GM19455 (cell line): Measurements from ENCODE around the gene PACRG.
"Not testable (repeated sequence)": the region's sequence is repeated elsewhere in the genome, so short reads cannot be mapped to it uniquely, and the experiment has no call there.

Experiments used
- ATAC-seq: cut with Tn5 transposase; IDR thresholded peaks from one replicate; pipeline ENCODE4 v1.9.1; 2021; ENCODE audit not compliant: unreplicated experiment

PACRG gene

DNA sequence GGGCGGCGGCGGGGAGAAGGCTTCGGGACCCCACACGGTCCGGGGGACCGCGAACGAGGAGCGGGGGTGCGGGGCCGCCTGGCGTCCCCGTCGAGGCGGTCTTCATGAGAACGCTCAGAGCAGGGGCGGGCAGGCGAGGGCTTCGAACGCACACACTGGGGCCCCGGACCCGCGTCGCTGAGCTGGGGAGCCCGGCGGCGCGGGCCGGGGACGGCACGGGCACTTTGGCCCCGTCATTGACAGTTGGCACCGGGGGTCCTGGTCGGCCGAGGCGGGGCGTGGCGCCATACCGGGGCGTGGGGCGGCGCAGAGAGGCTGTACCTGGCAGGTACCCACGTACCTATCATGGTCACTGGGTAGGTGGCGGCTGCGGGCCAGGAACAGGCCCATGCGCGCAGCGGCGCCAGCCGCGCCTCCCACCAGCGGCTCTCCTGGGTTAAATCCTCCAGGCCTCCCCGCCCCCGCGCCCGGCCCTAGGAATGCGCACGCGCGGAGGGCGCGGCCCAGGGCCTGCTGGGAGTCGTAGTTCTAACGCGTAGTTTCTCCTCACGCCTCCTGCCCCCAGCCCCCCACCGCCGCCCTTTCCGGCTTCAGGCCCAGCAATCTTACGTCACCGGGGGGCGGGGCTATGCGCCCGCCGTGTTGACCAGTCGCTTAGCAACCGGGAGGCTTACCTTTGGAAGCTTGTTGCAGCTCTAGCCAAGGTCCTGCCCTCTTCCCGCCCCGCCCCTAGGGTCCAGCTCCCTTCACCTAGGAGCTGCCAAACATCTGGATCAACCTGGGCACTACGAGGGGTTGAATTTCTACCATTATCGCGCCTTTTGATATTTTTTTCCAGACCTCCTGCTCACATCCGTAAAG lies at the start of gene PACRG, which contains the start of gene PRKN:
Gene PACRG (plus strand): TSS at position 653 of the 861 bp plus-strand sequence.
Gene PRKN (minus strand): TSS at position 445 of the 861 bp plus-strand sequence.
- peak; percentile 98 for ATAC-seq

DNA sequence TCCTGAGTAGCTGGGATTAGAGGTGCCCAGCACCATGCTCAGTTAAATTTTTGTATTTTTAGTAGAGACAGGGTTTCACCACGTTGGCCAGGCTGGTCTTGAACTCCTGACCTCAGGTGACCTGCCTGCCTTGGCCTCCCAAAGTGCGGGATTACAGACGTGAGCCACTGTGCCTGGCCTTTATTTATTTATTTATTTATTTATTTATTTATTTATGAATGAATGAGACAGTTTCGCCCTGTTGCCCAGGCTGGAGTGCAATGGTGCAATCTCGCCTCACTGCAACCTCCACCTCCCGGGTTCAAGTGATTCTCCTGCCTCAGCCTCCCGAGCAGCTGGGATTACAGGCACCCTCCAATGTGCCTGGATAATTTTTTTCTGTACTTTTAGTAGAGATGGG lies 48.9 kb upstream of the PACRG start:
- ATAC-seq: not testable (repeated sequence)

- no peak for ATAC-seq
Measured at GRCh38 chr6:162679681-162680080, 48.1 kb upstream of the PACRG start.

- ATAC-seq: no peak
Measured at GRCh38 chr6:162680367-162680766, 47.4 kb upstream of the PACRG start.

DNA sequence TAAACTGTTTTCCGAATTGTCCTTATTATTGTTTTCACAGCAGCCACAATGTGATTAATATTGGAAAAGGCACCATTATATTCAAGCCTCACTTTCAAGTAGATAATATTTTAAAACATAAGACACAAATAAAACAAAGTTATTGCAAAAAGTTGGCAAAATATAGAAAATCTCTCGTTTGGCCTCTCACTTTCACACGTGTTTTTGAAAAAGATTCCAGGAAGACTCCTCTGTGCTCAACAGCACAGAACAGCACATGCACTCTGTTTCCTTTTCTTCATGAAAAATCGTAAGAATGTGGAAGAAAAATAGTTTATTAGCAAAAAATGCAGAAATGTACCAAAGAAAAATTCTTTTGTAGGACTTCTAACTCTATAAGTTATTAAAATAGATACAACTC lies 46.9 kb upstream of the PACRG start:
- no peak for ATAC-seq

- no peak for ATAC-seq
Measured at GRCh38 chr6:162681447-162681846, 46.3 kb upstream of the PACRG start.

DNA sequence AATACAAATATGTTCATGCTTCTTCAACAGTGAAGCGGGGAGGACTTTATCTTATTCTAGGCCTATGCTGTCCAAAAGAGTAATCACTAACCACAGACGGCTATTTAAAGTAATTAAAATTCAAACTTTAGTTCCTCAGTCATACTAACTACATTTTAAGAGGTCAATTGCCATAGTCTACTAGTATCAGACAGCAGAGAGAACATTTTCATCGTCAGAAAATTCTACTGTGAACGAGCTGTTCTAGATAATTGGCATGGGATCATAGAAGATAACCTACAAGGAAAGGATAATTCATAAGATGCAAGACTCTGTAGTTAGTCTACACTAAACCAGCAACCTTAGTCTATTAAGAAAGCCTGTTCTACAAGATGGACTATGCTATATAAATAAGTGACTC lies 44.6 kb upstream of the PACRG start:
- ATAC-seq: no peak

DNA sequence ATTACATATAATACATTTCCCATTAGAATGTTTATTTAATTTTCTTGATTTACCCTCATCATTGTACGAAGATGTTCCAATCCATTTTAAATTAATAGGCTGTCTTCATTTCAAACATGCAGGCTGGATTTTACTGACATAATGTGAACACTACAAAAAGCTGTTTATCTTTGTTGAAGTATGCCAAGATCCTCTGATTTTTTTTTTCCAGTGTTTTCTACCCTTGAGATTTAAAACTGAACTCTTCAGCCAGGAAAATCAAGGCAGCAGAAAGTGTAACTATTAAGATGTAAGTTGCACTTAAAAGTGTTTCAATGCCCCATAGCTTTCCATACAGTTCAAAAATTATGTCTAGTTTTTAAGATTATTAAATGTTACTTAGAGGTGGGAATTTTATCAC lies 43.7 kb upstream of the PACRG start:
- ATAC-seq: no peak

DNA sequence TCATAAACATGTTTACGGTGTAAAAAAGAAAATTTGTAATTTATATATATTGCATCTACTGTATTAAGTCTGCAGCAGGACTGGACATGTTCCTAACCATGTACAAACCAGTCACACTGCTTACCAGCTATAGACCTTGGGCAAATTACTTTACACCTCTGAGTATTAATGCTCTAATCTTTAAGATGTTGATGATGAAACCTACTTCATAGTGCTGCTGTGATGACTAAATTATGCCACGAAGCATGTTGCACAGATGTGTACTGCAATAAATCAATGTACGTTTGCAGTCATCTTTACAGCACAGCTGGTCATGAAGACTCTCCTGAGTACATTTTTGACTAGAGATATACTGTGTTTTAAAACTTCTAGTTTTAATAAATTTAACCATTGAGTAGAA lies 42.8 kb upstream of the PACRG start:
- ATAC-seq: no peak

DNA sequence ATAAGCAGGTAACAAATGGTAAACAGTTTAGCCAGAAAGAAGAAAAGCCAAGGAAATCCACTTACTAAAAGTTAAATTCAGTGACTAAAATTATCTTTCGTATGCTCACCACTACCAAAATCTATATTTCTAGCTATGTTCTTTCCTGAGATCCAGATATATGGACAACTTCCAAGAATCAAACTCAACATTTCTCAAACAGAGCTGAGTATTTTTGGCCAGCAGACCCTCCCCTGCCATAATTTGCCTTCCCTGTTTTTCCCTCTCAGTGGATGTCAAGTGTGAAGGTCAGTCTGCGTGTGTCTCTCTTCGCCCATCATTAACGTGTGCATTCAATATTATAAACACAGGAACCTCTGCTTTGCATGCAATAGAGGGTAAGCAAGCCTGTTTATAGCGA lies 42.2 kb upstream of the PACRG start:
- ATAC-seq: no peak

GRCh38 chr6:162688751-162689345 lies 38.9 kb upstream of the PACRG start:
- ATAC-seq: no peak

- no peak for ATAC-seq
Measured at GRCh38 chr6:162690158-162690557, 37.6 kb upstream of the PACRG start.

DNA sequence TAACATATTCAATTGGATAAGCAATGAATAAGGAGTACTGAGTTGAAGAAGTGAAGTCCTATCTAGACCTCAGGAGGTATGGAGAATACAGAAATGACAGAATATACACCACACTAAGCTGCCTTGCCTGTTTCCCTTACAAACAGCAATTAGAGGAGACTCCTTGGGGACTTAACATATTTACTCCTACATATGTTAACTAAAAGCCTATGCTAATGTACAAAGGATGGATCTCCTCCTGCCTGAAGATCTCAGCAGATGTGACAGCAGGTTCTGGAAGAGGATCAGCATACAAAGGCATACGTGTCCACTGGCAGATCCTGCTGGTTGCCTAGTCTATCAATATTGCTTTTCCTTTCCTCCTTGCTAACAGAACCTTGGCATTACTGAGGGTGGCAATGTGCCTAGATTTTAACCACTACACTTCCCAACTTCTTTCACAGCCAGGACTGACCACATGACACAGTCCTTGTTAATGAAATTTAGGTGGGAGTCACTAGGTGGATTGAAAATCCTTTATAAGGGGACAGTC lies 29.8 kb upstream of the PACRG start:
- ATAC-seq: no peak

DNA sequence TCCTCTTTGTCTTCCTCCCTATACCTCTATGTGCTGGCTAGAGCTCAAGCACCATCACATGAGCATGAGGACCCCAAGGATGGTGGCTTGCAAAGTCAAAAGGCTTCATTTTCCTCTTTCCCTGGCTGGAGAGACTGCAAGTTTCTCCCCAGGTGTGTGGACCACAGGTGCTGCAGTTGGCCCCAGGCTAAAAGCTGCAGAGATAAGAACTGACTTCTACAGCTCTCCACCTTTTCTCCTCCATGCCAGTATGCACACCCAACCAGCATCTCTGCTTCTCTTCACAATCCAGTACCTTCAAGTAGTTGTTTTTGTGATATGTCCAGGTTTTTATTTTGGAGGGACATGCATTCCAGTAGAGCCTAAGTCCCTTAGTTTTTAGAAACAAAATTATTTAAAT lies 29.3 kb upstream of the PACRG start:
- ATAC-seq: no peak

DNA sequence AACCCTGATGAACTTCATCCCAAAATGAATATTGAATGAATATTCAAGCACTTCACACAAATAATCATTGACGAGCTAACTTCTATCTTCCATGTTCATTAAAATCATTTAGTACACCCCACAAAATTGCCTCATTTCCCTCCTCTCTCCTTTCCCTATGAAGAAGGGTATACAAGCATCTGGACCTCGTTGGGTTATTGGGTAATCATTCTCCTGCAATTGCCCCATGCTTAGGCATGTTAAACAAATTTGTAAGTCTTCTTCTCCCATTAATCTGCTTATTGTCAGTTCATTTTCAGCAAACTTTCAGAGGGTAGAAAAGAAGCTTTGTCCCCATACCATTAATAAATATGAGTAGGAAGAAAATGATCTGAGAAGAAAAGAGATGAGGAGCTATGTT lies 27.8 kb upstream of the PACRG start:
- ATAC-seq: no peak

- no peak for ATAC-seq
Measured at GRCh38 chr6:162700966-162701365, 26.8 kb upstream of the PACRG start.

DNA sequence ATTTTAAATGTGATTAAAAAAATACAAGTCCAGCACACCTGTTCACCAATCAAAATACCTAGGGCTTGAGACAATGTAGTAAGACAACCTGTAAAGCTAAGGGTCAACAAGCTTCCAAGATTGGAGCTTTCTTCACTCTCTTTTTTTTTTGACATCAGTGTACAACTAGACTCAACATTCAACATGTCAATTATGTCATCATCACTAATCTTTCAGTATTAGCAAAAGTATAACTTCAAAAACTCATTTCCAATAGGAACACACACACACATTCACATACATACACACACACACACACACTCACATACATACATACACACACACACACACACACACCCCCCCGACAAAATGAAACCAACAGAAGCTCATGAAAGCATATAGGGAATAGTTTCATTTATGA lies 26.2 kb upstream of the PACRG start:
- no peak for ATAC-seq

DNA sequence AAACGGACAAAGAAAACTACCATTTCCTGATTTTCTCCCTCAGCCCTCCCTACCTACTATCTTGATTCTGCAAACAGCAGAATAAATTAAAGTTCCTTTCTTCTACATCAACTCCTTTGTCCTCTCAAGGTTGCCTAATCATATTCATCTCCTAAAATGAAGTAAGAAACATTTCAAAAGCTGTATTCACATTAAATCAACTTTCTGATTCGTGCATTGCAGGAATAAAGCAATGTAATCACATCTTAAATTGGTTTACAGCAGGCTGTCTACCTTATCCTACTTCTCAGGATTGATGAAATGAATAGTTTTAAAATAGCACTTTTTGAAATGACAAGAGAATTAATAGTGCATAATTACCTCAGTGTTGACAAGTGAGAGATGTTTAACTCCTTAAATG lies 25.3 kb upstream of the PACRG start:
- ATAC-seq: no peak

DNA sequence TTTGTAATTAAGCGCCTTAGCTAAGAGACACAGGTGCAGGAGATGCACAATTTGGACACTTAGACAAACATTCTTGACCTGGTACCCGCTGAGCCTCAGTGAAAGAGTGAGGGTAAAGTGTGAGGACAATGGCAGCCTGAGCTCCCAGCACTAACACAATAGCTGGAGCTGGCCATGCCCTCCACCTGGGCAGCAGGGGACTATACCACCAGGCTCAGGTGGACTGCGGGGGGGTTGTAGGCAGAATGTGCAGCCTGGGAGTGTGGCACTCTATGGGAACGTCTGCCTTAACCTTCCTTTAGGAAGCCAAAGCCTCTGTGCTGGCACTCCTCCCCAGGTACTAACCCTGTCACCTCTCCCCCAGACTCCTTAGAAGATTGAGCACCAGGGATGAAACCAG lies 23.8 kb upstream of the PACRG start:
- ATAC-seq: no peak

DNA sequence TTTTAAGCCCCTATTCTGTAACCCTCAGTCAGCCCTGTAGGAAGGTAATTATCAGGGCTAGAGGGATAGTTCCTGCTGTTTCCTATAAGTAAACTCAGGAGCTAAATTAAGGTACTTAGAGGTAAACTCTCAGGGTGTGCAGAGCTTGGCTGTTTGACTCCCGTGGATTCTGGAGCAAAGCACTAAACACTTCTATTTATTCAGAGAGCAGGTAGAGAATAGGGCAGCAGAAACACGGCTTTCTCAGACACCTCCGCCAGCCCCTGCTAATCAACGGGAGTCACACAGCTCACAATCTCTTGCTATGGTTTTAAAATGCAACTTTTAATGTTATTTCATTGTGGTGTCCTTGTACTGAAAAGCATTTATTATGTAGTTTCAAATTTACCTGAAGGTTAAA lies 22.0 kb upstream of the PACRG start:
- no peak for ATAC-seq

- no peak for ATAC-seq
Measured at GRCh38 chr6:162706232-162706631, 21.5 kb upstream of the PACRG start.

- ATAC-seq: no peak
Measured at GRCh38 chr6:162708971-162709370, 18.8 kb upstream of the PACRG start.
